GM18951 (cell line): ENCODE results near the gene KLHDC8B.

ENCODE experiments used
- POLR2A ChIP-seq: IDR thresholded peaks from 4 replicates; pipeline ENCODE4 v1.6.1; 2011; ENCODE audit warnings: mild to moderate bottlenecking; ENCODE audit not compliant: insufficient read length, insufficient read depth; ENCODE audit errors: extremely low read depth
- in situ Hi-C: fragments of 300-500 bp; cut with MboI; formaldehyde crosslinking; loops from one replicate; pipeline ENCODE4 v1.12.0; 2022; ENCODE audit warnings: low sequenced_read_pairs, mixed read lengths, inconsistent platforms; ENCODE audit not compliant: unreplicated experiment

KLHDC8B gene

GRCh38 chr3:49222002-49222401 lies 50.6 kb downstream of the KLHDC8B start:
- no peak for TF ChIP-seq POLR2A
- in situ Hi-C loops: no loop called here
